Pancreas (tissue), 10 donors: ENCODE measurements around the gene IL22RA2. TPM values are rescaled to one million over a fixed set of nuclear protein-coding genes. Genes with fewer than 3 reads are reported as not detected.

ENCODE experiments used
- ATAC-seq, 4 donors: fragments of 200-7000 bp; cut with Tn5 transposase; one replicate each; pipeline versions ENCODE4 v1.8.0 to v1.9.1; 2020; ENCODE audit warnings: mild to moderate bottlenecking in 4 of 4, moderate library complexity in 4 of 4
- DNase-seq, 6 donors: peaks; one replicate each; pipeline ENCODE4 v3.0.0-alpha.2; 2020
- FAIRE-seq: peaks from 2 replicates; lab custom pipeline; 2012; peaks lifted over from hg19 to GRCh38; lab: Jason Lieb, UNC
- H3K27ac ChIP-seq, 4 donors: fragments of 200-600 bp; sonication (generic); 1 replicate in 3 of 4; 2 replicates in 1 of 4; pipeline versions ENCODE4 v1.5.0 to v1.8.0; 2020
- H3K27me3 ChIP-seq, 4 donors: fragments of 200-600 bp; one replicate each; pipeline ENCODE4 v1.8.0; 2021
- H3K36me3 ChIP-seq, 3 donors: fragments of 200-600 bp; sonication (generic) in 1 of 3; one replicate each; pipeline versions ENCODE4 v1.5.0 to v1.8.0; 2020 to 2021
- H3K4me1 ChIP-seq, 3 donors: fragments of 200-600 bp; one replicate each; pipeline ENCODE4 v1.8.0; 2021
- H3K4me3 ChIP-seq, 4 donors: fragments of 200-600 bp; sonication (generic) in 2 of 4; one replicate each; pipeline versions ENCODE4 v1.5.0 to v1.8.0; 2020 to 2021
- H3K9me3 ChIP-seq, 4 donors: fragments of 200-600 bp; one replicate each; pipeline ENCODE4 v1.8.0; 2021
- CTCF ChIP-seq, 4 donors: fragments of 200-600 bp; sonication (generic) in 3 of 4; IDR thresholded peaks; one replicate each; pipeline versions ENCODE4 v1.5.0 to v1.8.0; 2021; ENCODE audit warnings: antibody characterized with exemption in 4 of 4
- WGBS, 2 donors: extraction: QIAGEN DNeasy Blood & Tissue Kit; methylation state at CpG; one replicate each; pipeline ENCODE4 v1.1.7; 2013; 5-methylcytosine and 5-hydroxymethylcytosine counted together
- intact Hi-C, 3 donors: fragments of 100-400 bp; cut with DNase I; formaldehyde crosslinking; loops; one replicate each; pipeline versions ENCODE4 v1.11.1 to v1.14.2; 2022
- polyA plus RNA-seq, 2 donors: library from polyadenylated mRNA; stranded (reverse); fragments of 200-250 nt; gene quantifications; one replicate each; pipeline ENCODE4 v1.2.3, GENCODE V29; 2013
- total RNA-seq, 6 donors: library from RNA; stranded (reverse); fragmentation: NEBNext Ultra II Directional in 4 of 6; extraction: Animal tissue kit (Norgen Biotek cat#: 25700) in 4 of 6; gene quantifications; one replicate each; pipeline versions ENCODE4 v1.2.1 to v1.2.4, GENCODE V29; 2021 to 2023
- donor health status: healthy with polysubstance abuse.
- donor health status: DM: no; HTN: no; CAD: no; lungs with moderate emphysema.
- donor health status: DM: no; HTN: no; CAD: no.
- donor health status: control.
- donor health status: control.
- donor health status: Bipolar disorder and iron deficiency.
- donor health status: DM: yes; HTN: yes; CAD: no.
- donor health status: DM: no; HTN: no; CAD: no.
- donor health status: DM: no; HTN: no; CAD: no.
- donor health status: DM: yes; HTN: yes; CAD: no.

Gene IL22RA2
- total and polyA plus RNA-seq, 8 donors = 0.06 TPM; not detected in 7

DNA sequence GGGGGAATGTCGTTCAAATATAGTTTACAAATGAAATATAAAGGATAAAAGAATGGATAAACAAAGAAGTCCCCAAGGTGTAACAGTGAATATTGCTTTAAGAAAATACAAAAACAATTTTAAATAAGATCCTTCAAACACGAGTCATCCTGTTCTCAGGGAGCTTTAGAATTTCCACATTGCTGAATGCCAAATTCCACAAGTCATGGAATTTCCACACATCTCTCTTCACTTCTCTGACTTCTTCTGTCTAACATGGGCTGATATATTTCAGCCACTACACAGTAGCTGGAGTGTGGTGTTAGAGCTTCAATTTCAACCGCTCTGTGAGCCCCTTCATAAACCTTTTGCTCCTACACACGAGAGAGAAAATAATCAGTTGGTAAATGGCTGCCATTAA is 28.0 kb downstream of the IL22RA2 start:
- H3K9me3 ChIP-seq = no peaks in the 10 kb centered on the region
- TF ChIP-seq CTCF (IDR thresholded peaks at IDR 0.05) = no peak
- no peak overlapping the region for H3K4me3 ChIP-seq
- H3K27ac ChIP-seq = no peak overlapping the region
- no peak for DNase-seq
- no peaks in the 10 kb centered on the region for H3K27me3 ChIP-seq
- FAIRE-seq = no peak
- intact Hi-C loops = no loop called here
- no peak for ATAC-seq
- 81 to 87% methylated on average over 4 of the region's 4 CpGs for WGBS, 2 donors
- no peaks in the 10 kb centered on the region for H3K4me1 ChIP-seq
- H3K36me3 ChIP-seq = no peaks in the 10 kb centered on the region

- no peak for TF ChIP-seq CTCF (IDR thresholded peaks at IDR 0.05)
- no peaks in the 10 kb centered on the region for H3K9me3 ChIP-seq
- H3K27ac ChIP-seq = no peak overlapping the region
- H3K4me3 ChIP-seq = no peak overlapping the region
- DNase-seq = no peak
- H3K27me3 ChIP-seq = no peaks in the 10 kb centered on the region
- no peaks in the 10 kb centered on the region for H3K4me1 ChIP-seq
- intact Hi-C loops = no loop called here
- 61 to 68% methylated on average over 1 of the region's 1 CpG for WGBS, 2 donors
- ATAC-seq = no peak
- no peaks in the 10 kb centered on the region for H3K36me3 ChIP-seq
- FAIRE-seq = no peak
These were observed 37.4 kb downstream of the IL22RA2 start for GRCh38 chr6:137136065-137136464.

DNA sequence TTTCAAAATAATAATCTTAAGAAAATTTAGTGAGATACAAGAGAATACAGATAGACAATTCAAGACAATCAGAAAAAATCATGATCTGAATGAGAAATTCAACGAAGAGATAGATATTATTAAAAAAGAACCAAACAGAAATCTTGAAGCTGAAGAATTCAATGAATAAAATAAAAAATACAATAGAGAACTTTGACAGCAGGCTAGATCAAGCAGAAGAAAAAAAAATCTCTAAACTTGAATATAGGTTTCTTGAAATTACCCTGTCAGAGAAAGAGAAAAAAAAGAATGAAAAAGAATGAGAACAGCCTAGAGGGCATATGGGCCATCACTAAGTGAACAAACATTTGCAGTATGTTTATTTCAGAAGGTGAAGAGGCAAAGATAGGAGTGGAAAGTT is 39.0 kb downstream of the IL22RA2 start:
- no peaks in the 10 kb centered on the region for H3K4me1 ChIP-seq
- no peak for TF ChIP-seq CTCF (IDR thresholded peaks at IDR 0.05)
- intact Hi-C loops = no loop called here
- ATAC-seq (no peak), FAIRE-seq (no peak), DNase-seq (no peak)
- WGBS, 2 donors = 84 to 98% methylated on average over 1 of the region's 1 CpG
- no peaks in the 10 kb centered on the region for H3K9me3 ChIP-seq
- no peaks in the 10 kb centered on the region for H3K36me3 ChIP-seq
- H3K4me3 ChIP-seq = no peak overlapping the region
- no peak overlapping the region for H3K27ac ChIP-seq
- H3K27me3 ChIP-seq = no peaks in the 10 kb centered on the region

DNA sequence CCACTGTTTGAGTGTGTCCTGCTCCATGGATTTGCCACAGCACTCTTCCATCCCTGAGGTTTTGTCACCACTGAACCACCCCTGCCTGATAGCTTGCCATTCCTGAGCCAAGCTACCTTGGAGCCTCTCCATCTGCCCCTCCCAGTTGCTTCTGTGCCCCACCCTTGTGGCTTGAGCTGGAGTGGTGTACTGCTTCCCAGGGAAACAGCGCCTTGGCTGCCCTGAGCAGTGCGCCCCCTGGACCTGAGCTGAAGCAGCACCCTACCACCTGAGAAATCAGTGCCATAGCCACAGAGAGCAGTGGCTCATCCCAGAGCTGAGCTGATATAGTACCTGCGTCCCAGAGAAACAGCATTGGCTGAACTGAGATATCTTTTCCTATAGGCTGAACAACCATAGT is 40.3 kb downstream of the IL22RA2 start:
- Histone ChIP-seq H3K4me1 (no peaks in the 10 kb centered on the region), H3K36me3 (no peaks in the 10 kb centered on the region), H3K9me3 (no peaks in the 10 kb centered on the region), H3K27ac (no peak overlapping the region), H3K4me3 (no peak overlapping the region), H3K27me3 (no peaks in the 10 kb centered on the region)
- FAIRE-seq (no peak), ATAC-seq (no peak), DNase-seq (no peak)
- intact Hi-C loops = no loop called here
- 87 to 96% methylated on average over 3 of the region's 3 CpGs for WGBS, 2 donors
- no peak for TF ChIP-seq CTCF (IDR thresholded peaks at IDR 0.05)

- H3K27me3 ChIP-seq = no peaks in the 10 kb centered on the region
- no peak overlapping the region for H3K27ac ChIP-seq
- FAIRE-seq (no peak), ATAC-seq (no peak), DNase-seq (no peak)
- 59 to 78% methylated on average over 2 of the region's 2 CpGs for WGBS, 2 donors
- no peaks in the 10 kb centered on the region for H3K9me3 ChIP-seq
- H3K4me3 ChIP-seq = no peak overlapping the region
- no peaks in the 10 kb centered on the region for H3K36me3 ChIP-seq
- TF ChIP-seq CTCF (IDR thresholded peaks at IDR 0.05) = no peak
- H3K4me1 ChIP-seq = peaks cover 5 to 6% (median 5%) of the 10 kb centered on the region in 3 donors
- intact Hi-C loops = no loop called here
These were observed 46.5 kb downstream of the IL22RA2 start for GRCh38 chr6:137126875-137127485.
